ENCODE results near the gene RPS6KA2.

RPS6KA2 gene

GRCh38 chr6:166592821-166593220 lies 34.2 kb downstream of the RPS6KA2 start:
- TF ChIP-seq CTCF (IDR thresholded peaks at IDR 0.05) = no peak
- H3K4me1 ChIP-seq = peaks cover 0 to 12% (median 3%) of the 10 kb centered on the region in 4 donors
- H3K9me3 ChIP-seq = no peaks in the 10 kb centered on the region
- H3K36me3 ChIP-seq = no peaks in the 10 kb centered on the region
- DNase-seq = no peak
- intact Hi-C loops (cut with DNase I; ENCODE audit: low total_unique reads) = no loop called here
- H3K4me3 ChIP-seq = no peak overlapping the region
- no peaks in the 10 kb centered on the region for H3K27me3 ChIP-seq
- no peak overlapping the region for H3K27ac ChIP-seq

- peaks cover 0 to 9% (median 2%) of the 10 kb centered on the region in 4 donors for H3K4me1 ChIP-seq
- intact Hi-C loops (cut with DNase I; ENCODE audit: low total_unique reads) = no loop called here
- TF ChIP-seq CTCF (IDR thresholded peaks at IDR 0.05) = no peak
These were observed 35.0 kb downstream of the RPS6KA2 start for GRCh38 chr6:166591961-166592520.

GRCh38 chr6:166591026-166591425 lies 36.0 kb downstream of the RPS6KA2 start:
- Histone ChIP-seq H3K27ac (no peak overlapping the region), H3K27me3 (no peaks in the 10 kb centered on the region), H3K36me3 (no peaks in the 10 kb centered on the region), H3K4me3 (no peak overlapping the region), H3K4me1 (peaks cover 0 to 9% (median 2%) of the 10 kb centered on the region in 4 donors), H3K9me3 (no peaks in the 10 kb centered on the region)
- TF ChIP-seq CTCF (IDR thresholded peaks at IDR 0.05) = no peak
- no peak for DNase-seq
- intact Hi-C loops (cut with DNase I; ENCODE audit: low total_unique reads) = no loop called here

More at GRCh38 chr6:166591961-166592520, 35.0 kb downstream of the RPS6KA2 start:
- Histone ChIP-seq H3K4me3 (no peak overlapping the region), H3K27me3 (no peaks in the 10 kb centered on the region), H3K27ac (no peak overlapping the region), H3K36me3 (no peaks in the 10 kb centered on the region), H3K9me3 (no peaks in the 10 kb centered on the region)
- no peak for DNase-seq

- no peak for TF ChIP-seq CTCF (IDR thresholded peaks at IDR 0.05)
- Histone ChIP-seq H3K27me3 (no peaks in the 10 kb centered on the region), H3K27ac (no peak overlapping the region), H3K36me3 (no peaks in the 10 kb centered on the region), H3K4me3 (no peak overlapping the region), H3K9me3 (no peaks in the 10 kb centered on the region), H3K4me1 (peaks cover 0 to 9% (median 2%) of the 10 kb centered on the region in 4 donors)
- DNase-seq = no peak
- intact Hi-C loops (cut with DNase I; ENCODE audit: low total_unique reads) = no loop called here
These were observed 37.1 kb downstream of the RPS6KA2 start for GRCh38 chr6:166589786-166590574.

- no peaks in the 10 kb centered on the region for H3K27me3 ChIP-seq
- intact Hi-C loops (cut with DNase I; ENCODE audit: low total_unique reads) = no loop called here
- no peak for DNase-seq
- no peak for TF ChIP-seq CTCF (IDR thresholded peaks at IDR 0.05)
- H3K9me3 ChIP-seq = no peaks in the 10 kb centered on the region
- no peak overlapping the region for H3K4me3 ChIP-seq
- H3K4me1 ChIP-seq = peaks cover 0 to 9% (median 2%) of the 10 kb centered on the region in 4 donors
- no peaks in the 10 kb centered on the region for H3K36me3 ChIP-seq
- H3K27ac ChIP-seq = no peak overlapping the region
These were observed 37.7 kb downstream of the RPS6KA2 start for GRCh38 chr6:166589337-166589731.
